HG02798 (cell line): Measurements from ENCODE around the gene RXFP4.
A peak's percentile ranks its signal among the peaks of the same experiment; 100 is the strongest.
"Not testable (repeated sequence)": the region's sequence is repeated elsewhere in the genome, so short reads cannot be mapped to it uniquely, and the experiment has no call there.

ENCODE experiments used
- ATAC-seq: cut with Tn5 transposase; IDR thresholded peaks from one replicate; pipeline ENCODE4 v1.9.1; 2021; ENCODE audit warnings: mild to moderate bottlenecking; ENCODE audit not compliant: unreplicated experiment, poor library complexity

The RXFP4 gene

GRCh38 chr1:155976062-155976912, 34.8 kb downstream of the RXFP4 start:
- no peak for ATAC-seq

GRCh38 chr1:155976913-155977689, 35.7 kb downstream of the RXFP4 start:
- no peak for ATAC-seq

GRCh38 chr1:155977690-155978324, 36.4 kb downstream of the RXFP4 start:
- ATAC-seq, result no peak

- peak; percentile 49 for ATAC-seq
Measured at GRCh38 chr1:155978325-155978972, 37.0 kb downstream of the RXFP4 start, which contains the start of gene ARHGEF2. Gene ARHGEF2, minus strand, starts transcription at chr1:155978547. Its CDS starts 120 bp downstream, at chr1:155978427.

GRCh38 chr1:155978973-155979429, 37.6 kb downstream of the RXFP4 start:
- ATAC-seq, result no peak

- ATAC-seq, result peak; percentile 22
Measured at GRCh38 chr1:155979597-155980343, 38.3 kb downstream of the RXFP4 start.

- no peak for ATAC-seq
Measured at GRCh38 chr1:155981266-155982088, 40.0 kb downstream of the RXFP4 start.

GRCh38 chr1:155982106-155982505, 40.7 kb downstream of the RXFP4 start:
- no peak for ATAC-seq

- no peak for ATAC-seq
Measured at GRCh38 chr1:155983191-155984024, 42.0 kb downstream of the RXFP4 start.

- ATAC-seq, result no peak
Measured at GRCh38 chr1:155984341-155984740, 42.9 kb downstream of the RXFP4 start.

GRCh38 chr1:155984903-155985645, 43.6 kb downstream of the RXFP4 start:
- not testable (repeated sequence) for ATAC-seq

- ATAC-seq, result peak; percentile 79
Measured at GRCh38 chr1:155989242-155990004, 48.0 kb downstream of the RXFP4 start.

GRCh38 chr1:155990005-155990739, 48.7 kb downstream of the RXFP4 start:
- ATAC-seq, result no peak
